ENCODE data around the gene P4HTM.
"Not testable (repeated sequence)": the region's sequence is repeated elsewhere in the genome, so short reads cannot be mapped to it uniquely, and the experiment has no call there.

Gene P4HTM

GRCh38 chr3:48999085-48999858 lies 9.2 kb downstream of the P4HTM start:
- H3K9me3 ChIP-seq (ENCODE audit: control insufficient read depth, low read length): no peaks in the 10 kb centered on the region
- H3K4me3 ChIP-seq (ENCODE audit: extremely low read depth, insufficient read depth, low read length, poor library complexity, severe bottlenecking): no peak overlapping the region
- 83 to 94% methylated on average over 6 to 8 of the region's 8 CpGs for WGBS, 2 experiments (ENCODE audit: insufficient coverage in 2 of 2)
- no peak overlapping the region for H3K27ac ChIP-seq (ENCODE audit: low read depth, low read length, severe bottlenecking)
- H3K36me3 ChIP-seq (ENCODE audit: control insufficient read depth, insufficient read depth, low read length): peaks cover 12% of the 10 kb centered on the region
- H3K4me1 ChIP-seq (ENCODE audit: control insufficient read depth, insufficient read depth, low read length, poor library complexity, severe bottlenecking): peaks cover 3% of the 10 kb centered on the region

GRCh38 chr3:49001155-49001554 lies 11.1 kb downstream of the P4HTM start:
- no peak overlapping the region for H3K27ac ChIP-seq (ENCODE audit: low read depth, low read length, severe bottlenecking)
- H3K4me1 ChIP-seq (ENCODE audit: control insufficient read depth, insufficient read depth, low read length, poor library complexity, severe bottlenecking): peaks cover 6% of the 10 kb centered on the region
- H3K4me3 ChIP-seq (ENCODE audit: extremely low read depth, insufficient read depth, low read length, poor library complexity, severe bottlenecking): no peak overlapping the region
- 90 to 100% methylated on average over 6 of the region's 6 CpGs for WGBS, 2 experiments (ENCODE audit: insufficient coverage in 2 of 2)
- peaks cover 4% of the 10 kb centered on the region for H3K36me3 ChIP-seq (ENCODE audit: control insufficient read depth, insufficient read depth, low read length)
- no peaks in the 10 kb centered on the region for H3K9me3 ChIP-seq (ENCODE audit: control insufficient read depth, low read length)

- 87 to 96% methylated on average over 12 to 14 of the region's 16 CpGs for WGBS, 2 experiments (ENCODE audit: insufficient coverage in 2 of 2)
Measured at GRCh38 chr3:49004352-49005302, 14.6 kb downstream of the P4HTM start.

GRCh38 chr3:49005303-49005680 lies 15.3 kb downstream of the P4HTM start:
- Histone ChIP-seq H3K9me3 (ENCODE audit: control insufficient read depth, low read length) (no peaks in the 10 kb centered on the region), H3K4me3 (ENCODE audit: extremely low read depth, insufficient read depth, low read length, poor library complexity, severe bottlenecking) (no peak overlapping the region), H3K27ac (ENCODE audit: low read depth, low read length, severe bottlenecking) (no peak overlapping the region), H3K36me3 (ENCODE audit: control insufficient read depth, insufficient read depth, low read length) (peaks cover 13% of the 10 kb centered on the region), H3K4me1 (ENCODE audit: control insufficient read depth, insufficient read depth, low read length, poor library complexity, severe bottlenecking) (peaks cover 14% of the 10 kb centered on the region)
- 94 to 100% methylated on average over 3 of the region's 3 CpGs for WGBS, 2 experiments (ENCODE audit: insufficient coverage in 2 of 2)

More at GRCh38 chr3:49004352-49005302, 14.6 kb downstream of the P4HTM start:
- Histone ChIP-seq H3K4me1 (ENCODE audit: control insufficient read depth, insufficient read depth, low read length, poor library complexity, severe bottlenecking) (peaks cover 14% of the 10 kb centered on the region), H3K9me3 (ENCODE audit: control insufficient read depth, low read length) (no peaks in the 10 kb centered on the region), H3K4me3 (ENCODE audit: extremely low read depth, insufficient read depth, low read length, poor library complexity, severe bottlenecking) (no peak overlapping the region), H3K27ac (ENCODE audit: low read depth, low read length, severe bottlenecking) (no peak overlapping the region), H3K36me3 (ENCODE audit: control insufficient read depth, insufficient read depth, low read length) (peaks cover 7% of the 10 kb centered on the region)

- peak overlapping the region; percentile 98 for H3K4me3 ChIP-seq (ENCODE audit: extremely low read depth, insufficient read depth, low read length, poor library complexity, severe bottlenecking)
- peaks cover 14% of the 10 kb centered on the region for H3K4me1 ChIP-seq (ENCODE audit: control insufficient read depth, insufficient read depth, low read length, poor library complexity, severe bottlenecking)
- WGBS, 2 experiments (ENCODE audit: insufficient coverage in 2 of 2): 96% methylated on average over 3 to 5 of the region's 5 CpGs
- H3K36me3 ChIP-seq (ENCODE audit: control insufficient read depth, insufficient read depth, low read length): peaks cover 14% of the 10 kb centered on the region
- H3K9me3 ChIP-seq (ENCODE audit: control insufficient read depth, low read length): no peaks in the 10 kb centered on the region
- no peak overlapping the region for H3K27ac ChIP-seq (ENCODE audit: low read depth, low read length, severe bottlenecking)
Measured at GRCh38 chr3:49005998-49006397, 16.0 kb downstream of the P4HTM start.

GRCh38 chr3:49006408-49007067 lies 16.5 kb downstream of the P4HTM start:
- H3K36me3 ChIP-seq (ENCODE audit: control insufficient read depth, insufficient read depth, low read length): peaks cover 19% of the 10 kb centered on the region
- no peaks in the 10 kb centered on the region for H3K9me3 ChIP-seq (ENCODE audit: control insufficient read depth, low read length)
- peak overlapping the region; percentile 97 for H3K27ac ChIP-seq (ENCODE audit: low read depth, low read length, severe bottlenecking)
- 9 to 12% methylated on average over 18 to 26 of the region's 32 CpGs for WGBS, 2 experiments (ENCODE audit: insufficient coverage in 2 of 2)
- H3K4me1 ChIP-seq (ENCODE audit: control insufficient read depth, insufficient read depth, low read length, poor library complexity, severe bottlenecking): peaks cover 14% of the 10 kb centered on the region
- H3K4me3 ChIP-seq (ENCODE audit: extremely low read depth, insufficient read depth, low read length, poor library complexity, severe bottlenecking): peak overlapping the region; percentile 98

GRCh38 chr3:49007068-49007770 lies 17.2 kb downstream of the P4HTM start, which contains the start of gene WDR6:
Gene WDR6 (plus strand): TSS chr3:49007391. CDS start chr3:49007432, 41 bp downstream.
- peaks cover 14% of the 10 kb centered on the region for H3K4me1 ChIP-seq (ENCODE audit: control insufficient read depth, insufficient read depth, low read length, poor library complexity, severe bottlenecking)
- peaks cover 26% of the 10 kb centered on the region for H3K36me3 ChIP-seq (ENCODE audit: control insufficient read depth, insufficient read depth, low read length)
- peak within 1 kb of the TSS; percentile 98 for H3K4me3 ChIP-seq (ENCODE audit: extremely low read depth, insufficient read depth, low read length, poor library complexity, severe bottlenecking)
- 0 to 1% methylated on average over 55 to 63 of the region's 65 CpGs for WGBS, 2 experiments (ENCODE audit: insufficient coverage in 2 of 2)
- no peaks in the 10 kb centered on the region for H3K9me3 ChIP-seq (ENCODE audit: control insufficient read depth, low read length)
- peak within 1 kb of the TSS; percentile 97 for H3K27ac ChIP-seq (ENCODE audit: low read depth, low read length, severe bottlenecking)

- peaks cover 14% of the 10 kb centered on the region for H3K4me1 ChIP-seq (ENCODE audit: control insufficient read depth, insufficient read depth, low read length, poor library complexity, severe bottlenecking)
- H3K4me3 ChIP-seq (ENCODE audit: extremely low read depth, insufficient read depth, low read length, poor library complexity, severe bottlenecking): peak overlapping the region; percentile 98
- peaks cover 32% of the 10 kb centered on the region for H3K36me3 ChIP-seq (ENCODE audit: control insufficient read depth, insufficient read depth, low read length)
- H3K27ac ChIP-seq (ENCODE audit: low read depth, low read length, severe bottlenecking): peak overlapping the region; percentile 97
- 21 to 42% methylated on average over 13 to 32 of the region's 41 CpGs for WGBS, 2 experiments (ENCODE audit: insufficient coverage in 2 of 2)
- no peaks in the 10 kb centered on the region for H3K9me3 ChIP-seq (ENCODE audit: control insufficient read depth, low read length)
Measured at GRCh38 chr3:49007771-49008528, 17.9 kb downstream of the P4HTM start.

GRCh38 chr3:49008627-49009026 lies 18.6 kb downstream of the P4HTM start:
- not testable (repeated sequence) for H3K27ac ChIP-seq (ENCODE audit: low read depth, low read length, severe bottlenecking); H3K9me3 ChIP-seq (ENCODE audit: control insufficient read depth, low read length)
- Histone ChIP-seq H3K4me1 (ENCODE audit: control insufficient read depth, insufficient read depth, low read length, poor library complexity, severe bottlenecking) (peaks cover 14% of the 10 kb centered on the region), H3K36me3 (ENCODE audit: control insufficient read depth, insufficient read depth, low read length) (peaks cover 39% of the 10 kb centered on the region), H3K4me3 (ENCODE audit: extremely low read depth, insufficient read depth, low read length, poor library complexity, severe bottlenecking) (peak overlapping the region; percentile 98)
- 80 to 100% methylated on average over 1 to 4 of the region's 5 CpGs for WGBS, 2 experiments (ENCODE audit: insufficient coverage in 2 of 2)

All from mesodermal cell (in vitro differentiated cells).